T-helper 1 cell treated with Interleukin-12 subunit alpha and Interleukin-12 subunit beta and Interleukin-4 antibody, amounts not matched to agents 30 ng/mL and 1 ng/mL, for 36 hours (primary cell): Measurements from ENCODE around the gene EYA2. TPM values are rescaled to one million over a fixed set of nuclear protein-coding genes. Genes with fewer than 3 reads are reported as not detected.

Experiments used
- intact Hi-C: fragments of 100-400 bp; cut with micrococcal nuclease; formaldehyde crosslinking; loops from one replicate; pipeline ENCODE4 v1.15.1; 2024
- total RNA-seq: library from RNA; stranded (reverse); gene quantifications from 2 replicates; pipeline ENCODE4 v1.2.3, GENCODE V29; 2022

Gene EYA2
- total RNA-seq, 1 donor from 2014 or later, result not detected

DNA sequence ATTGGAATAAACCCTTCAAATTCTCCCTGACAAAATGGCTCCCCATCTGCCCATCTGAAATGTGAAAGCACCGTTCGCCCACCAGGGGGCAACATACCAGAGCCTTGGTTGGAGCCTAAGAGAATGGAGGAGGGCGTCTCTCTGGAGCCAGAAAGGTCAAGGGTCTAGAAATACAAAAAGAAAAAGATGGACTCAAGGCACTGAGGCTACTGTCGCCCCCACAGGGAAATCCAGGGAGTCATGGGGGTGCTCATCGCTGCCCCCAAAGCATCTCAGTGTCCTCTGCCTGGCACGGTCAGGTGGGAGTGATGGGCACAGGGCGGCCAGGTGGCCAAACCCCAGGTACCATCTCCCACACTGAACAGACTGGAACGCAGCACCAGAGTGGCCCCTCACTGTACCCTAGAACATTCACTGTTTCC is 325.5 kb downstream of the EYA2 start:
- intact Hi-C loops, result loop anchor here (1.0 kb wide), 1 partner anchor 164 kb away; no protein-coding TSS in a partner anchor

DNA sequence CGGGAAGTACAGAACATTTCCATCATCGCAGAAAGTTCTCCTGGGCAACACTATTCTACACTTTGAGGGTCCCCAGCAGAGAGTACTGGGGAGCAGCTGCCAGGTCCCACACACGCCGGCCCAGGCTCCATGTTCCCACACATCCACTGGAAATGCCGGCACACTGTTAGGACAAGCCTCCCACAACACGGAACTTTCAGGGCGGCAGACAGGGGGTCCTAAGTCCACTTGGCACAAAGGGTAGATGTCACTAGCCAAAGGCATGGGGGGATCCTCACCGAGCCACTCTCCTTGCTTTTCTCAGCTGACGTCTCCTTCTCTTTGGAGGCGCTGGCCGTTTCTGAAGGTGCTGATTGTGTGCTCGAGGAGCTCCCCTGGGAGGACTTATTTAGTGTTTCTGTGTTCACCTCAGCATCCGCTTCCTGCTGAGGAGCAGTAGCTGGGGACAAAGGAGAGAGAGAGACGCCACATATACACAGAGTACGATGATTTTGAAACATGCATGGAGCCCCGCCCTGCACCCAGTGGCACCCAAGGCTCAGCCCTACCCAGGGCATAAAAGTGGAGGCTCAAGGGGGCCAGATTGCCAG is 326.5 kb downstream of the EYA2 start:
- intact Hi-C loops, result no loop called here

DNA sequence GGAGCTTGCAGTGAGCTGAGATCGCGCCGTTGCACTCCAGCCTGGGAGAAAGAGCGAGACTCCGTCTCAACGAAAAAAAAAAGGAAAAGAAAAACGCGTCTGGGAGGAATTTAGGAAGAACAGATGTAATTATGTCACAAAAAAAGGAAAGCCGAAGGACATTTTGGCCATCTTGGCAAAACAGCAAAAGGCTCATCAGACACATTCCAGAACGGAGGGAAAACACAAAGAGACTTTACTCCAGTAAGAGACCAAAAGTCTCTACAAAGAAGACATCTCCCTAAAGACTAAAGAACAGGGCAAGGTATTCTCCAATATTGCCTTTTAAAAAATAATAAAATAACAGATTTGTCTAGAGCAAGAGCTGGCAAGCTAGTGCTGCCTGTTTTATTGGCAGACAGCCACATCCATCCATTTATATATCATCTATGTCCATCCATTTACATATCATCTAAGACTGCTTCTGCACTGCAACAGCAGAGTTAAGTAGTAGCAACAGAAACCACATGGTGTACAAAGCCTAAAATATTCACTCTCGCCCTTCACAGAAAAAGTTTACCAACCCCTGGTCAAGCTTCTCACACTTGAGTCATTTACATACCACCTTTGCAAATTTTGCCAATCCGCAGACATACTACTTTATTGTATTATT is 328.0 kb downstream of the EYA2 start:
- intact Hi-C loops, result no loop called here

DNA sequence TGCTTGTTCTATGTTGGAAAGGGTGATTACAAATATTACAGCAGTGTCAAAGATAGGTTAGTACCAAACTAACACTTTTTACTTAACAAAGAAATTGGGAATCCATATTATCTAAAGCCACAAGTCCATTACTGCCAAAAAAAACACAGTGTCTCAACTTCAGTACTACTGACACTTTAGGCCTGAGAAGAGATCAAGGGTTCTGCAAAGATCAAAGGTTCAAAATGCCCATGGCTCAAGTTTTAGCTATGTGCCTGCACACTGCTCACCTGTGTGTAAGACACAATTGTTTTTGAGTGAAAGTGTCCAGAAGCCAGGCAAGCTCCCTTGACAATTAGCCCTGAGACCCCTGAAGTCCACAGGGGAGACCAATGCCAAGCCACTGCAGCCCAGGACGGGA is 329.3 kb downstream of the EYA2 start:
- intact Hi-C loops, result no loop called here

DNA sequence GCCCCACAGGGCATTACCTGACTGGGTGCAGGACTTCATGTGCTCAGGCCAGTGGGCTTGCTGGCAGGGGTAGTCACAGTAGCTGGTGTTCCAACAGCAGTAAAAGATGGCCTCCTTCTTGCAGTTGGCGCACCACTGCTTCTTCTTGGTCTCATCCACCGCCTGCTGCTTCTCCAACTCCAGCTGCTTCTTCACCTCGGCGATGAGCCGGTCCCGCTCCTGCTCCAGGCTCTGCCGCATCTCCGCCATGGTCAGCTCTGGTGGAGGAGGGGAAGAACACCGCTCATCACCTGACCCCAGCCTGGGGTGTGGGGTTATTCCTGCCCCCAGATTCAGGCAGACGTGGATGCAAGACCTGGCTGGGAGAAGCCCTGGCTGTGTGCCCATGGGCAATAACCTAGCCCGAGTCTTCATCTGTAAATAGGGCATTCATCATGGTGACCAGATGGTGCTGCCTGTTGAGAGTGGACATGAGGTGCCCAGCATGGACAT is 329.7 kb downstream of the EYA2 start:
- intact Hi-C loops, result no loop called here

DNA sequence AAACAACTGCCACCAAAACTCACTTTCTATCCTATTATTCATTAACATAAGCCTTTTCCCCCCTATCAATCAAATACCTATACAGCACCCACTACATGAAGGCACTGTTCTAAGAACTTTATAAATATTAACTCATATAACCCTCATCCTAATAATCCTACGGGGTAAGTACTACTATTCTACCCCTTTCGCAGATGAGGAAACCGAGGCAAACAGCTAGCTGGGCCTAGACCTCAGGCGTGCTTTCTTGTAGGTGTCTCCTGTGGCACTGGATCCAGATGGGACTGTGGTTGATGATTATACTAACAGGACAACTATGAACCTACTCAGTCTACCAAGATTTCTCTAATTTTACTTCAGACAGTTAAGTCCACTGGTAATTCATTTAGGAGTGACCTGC is 330.2 kb downstream of the EYA2 start:
- intact Hi-C loops, result no loop called here

DNA sequence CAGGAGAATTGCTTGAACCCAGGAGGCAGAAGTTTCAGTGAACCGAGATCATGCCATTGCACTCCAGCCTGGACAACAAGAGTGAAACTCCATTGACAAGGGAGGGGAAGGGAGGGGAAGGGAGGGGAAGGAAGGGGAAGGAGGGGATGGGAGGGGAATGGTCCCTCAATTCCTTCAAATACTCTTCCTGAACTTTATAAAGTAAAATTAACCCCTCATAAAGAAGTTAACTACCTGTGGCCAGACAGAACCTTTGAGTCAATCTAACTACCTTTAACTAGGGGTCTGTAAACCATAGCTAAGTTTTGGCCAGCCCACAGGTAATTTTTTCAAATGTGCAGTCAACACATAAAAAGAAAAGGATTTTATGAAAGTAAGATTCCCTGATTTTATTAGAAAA is 330.8 kb downstream of the EYA2 start:
- intact Hi-C loops, result no loop called here

DNA sequence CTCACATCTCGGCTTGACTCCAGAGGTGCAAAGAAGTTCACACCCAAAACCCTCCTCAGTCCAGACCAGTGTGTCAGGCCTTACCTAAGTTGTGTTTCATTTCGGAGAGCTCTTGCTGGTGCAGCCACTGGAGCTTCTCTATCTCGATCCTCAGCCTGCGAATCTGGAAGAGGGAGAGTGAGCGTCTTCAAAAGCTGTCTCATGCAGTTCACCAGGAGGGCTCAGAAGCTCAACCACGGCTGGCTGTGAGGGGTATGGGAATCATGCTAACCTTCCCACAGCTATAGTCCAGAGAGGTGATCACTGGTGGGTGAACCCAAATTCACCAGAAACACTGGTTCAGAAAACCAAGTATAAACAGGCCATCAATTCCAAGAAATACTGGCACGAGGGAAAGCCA is 332.5 kb downstream of the EYA2 start:
- intact Hi-C loops, result no loop called here

DNA sequence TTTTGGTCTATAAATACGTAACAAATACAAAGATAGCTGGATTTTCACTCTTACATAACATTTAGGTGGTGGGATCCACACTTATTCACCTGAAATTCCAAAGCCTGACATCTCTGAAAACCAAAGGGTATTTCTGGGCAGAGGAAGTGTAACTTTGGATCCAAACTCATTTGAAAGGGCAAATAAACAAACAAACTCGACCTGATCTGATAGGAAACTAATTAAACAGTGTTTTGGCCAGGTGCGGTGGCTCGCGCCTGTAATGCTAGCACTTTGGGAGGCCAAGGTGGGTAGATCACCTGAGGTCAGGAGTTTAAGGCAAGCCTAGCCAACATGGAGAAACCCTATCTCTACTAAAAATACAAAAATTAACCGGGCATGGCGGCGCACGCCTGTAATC is 332.9 kb downstream of the EYA2 start:
- intact Hi-C loops, result no loop called here

DNA sequence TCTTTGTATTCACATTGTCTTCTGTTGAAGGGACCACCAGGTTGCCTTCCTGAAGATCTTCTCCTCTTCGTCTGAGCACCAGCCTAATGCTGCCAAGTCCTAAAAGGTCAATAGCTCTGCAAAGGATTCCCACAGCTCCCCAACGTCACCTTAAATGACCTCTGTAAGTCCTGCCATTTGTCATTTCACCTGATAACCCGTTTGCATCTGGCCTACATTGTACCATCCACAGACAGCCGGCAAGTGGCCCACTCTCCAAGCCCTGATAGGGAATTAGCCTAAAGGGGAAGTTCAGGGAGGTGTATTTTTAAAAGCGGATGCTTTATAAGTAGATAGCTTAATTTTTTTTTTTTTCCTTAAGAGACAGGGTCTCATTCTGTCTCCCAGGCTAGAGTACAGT is 334.0 kb downstream of the EYA2 start:
- intact Hi-C loops, result no loop called here

DNA sequence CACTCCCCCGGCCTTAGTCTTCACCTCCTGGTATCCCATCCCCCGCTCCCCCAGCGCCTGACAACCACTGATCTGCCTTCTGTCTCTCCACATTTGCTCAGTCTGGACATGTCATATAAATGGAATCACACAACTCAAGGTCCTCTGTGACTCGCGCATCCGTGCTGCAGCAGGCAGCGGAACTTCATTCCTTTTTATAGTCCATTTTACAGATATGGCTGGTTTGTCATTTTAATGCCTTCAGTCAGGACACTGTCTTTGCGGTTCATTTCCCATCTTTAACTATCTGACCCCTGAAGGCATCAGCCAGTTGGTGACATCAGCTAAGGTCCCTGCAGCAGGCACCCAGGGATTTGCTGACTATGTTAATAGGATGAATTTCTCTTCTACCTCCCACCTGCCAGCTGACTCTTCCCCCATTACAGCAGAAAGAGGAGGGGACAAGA is 336.2 kb downstream of the EYA2 start:
- intact Hi-C loops, result no loop called here

DNA sequence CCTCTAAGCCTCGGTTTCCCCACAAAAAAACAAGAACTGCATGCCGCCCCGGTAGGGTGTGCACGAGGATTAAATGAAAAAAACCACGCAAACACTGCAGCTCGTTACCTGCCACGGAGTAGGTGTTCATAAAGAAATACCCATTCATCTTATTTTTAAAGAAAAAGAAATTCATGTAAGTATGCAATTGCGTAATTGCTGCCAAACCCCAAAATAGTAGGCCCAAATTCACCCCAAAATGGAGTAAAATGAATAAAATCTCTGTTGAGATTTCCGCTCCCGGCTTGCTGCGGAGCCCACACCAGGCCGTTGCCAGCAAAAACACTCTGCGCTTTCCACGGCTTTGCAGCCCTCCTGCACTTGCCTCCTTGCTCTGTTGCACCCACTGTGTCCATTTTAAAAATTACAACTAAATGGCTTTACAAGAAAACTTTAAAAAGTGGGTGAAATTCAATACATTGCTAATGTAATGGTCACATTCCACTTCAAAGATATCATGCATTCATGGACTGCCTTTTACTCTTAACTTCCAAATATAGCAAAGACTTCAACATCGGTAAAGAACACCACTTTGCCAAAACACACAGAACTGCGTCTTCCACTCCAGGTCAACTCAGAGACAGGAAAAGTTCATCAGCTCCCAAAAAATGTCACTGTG is 336.9 kb downstream of the EYA2 start:
- intact Hi-C loops, result no loop called here

DNA sequence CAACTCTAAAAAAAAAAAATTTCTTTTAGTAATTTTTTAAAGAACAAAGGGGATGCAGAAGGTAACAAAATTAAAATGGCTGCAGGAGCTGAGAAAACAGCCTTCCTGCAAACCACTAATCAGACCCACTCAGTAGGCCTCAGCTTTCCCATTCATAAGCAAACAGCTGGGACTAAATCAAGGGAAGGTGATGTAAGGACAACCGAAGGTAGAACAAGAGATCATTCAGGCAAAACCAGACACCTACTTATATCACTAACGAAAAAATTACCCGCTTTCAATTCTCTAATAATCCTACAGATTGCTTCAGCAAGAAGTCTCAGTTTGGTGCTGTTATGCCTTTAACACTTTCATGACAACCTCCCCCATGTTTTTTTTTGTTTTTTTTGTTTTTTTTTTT is 337.9 kb downstream of the EYA2 start:
- intact Hi-C loops, result no loop called here

DNA sequence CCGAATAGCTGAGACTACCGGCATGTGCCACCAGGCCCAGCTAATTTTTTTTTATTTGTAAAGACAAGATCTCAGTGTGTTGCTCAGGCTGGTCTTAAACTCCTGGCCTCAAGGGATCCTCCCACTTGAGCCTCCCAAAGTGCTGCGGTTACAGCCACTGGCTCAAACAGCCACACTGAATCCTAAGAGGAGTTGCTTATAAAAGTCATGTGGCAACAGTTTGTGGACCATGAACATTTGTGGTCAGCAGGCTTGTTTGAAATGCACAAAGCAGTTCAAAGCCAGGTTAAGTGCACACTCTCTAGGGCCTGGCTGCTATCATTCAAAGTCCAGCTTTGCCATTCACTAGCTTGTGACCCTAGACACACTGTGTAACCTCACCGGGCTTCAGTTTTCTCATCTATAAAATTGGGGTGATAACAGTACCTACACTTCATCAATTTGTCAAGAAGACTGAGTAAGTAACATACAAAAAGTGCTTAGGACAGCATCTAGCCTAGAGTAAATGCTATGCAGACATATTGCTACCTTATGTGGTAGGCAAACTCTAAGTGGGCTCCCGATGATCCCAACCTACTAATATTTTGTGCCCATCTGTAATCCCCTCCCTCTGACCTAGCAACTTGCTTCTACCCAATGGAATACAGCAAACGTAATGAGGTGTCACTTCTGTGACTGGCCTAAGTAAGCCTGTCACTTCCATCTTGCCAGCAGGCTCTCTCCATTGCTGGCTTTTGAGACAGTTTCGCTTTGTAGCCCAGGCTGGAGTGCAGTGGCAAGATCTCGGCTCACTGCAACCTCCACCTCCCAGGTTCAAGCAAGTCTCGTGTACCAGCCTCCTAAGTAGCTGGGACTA is 338.9 kb downstream of the EYA2 start:
- intact Hi-C loops, result no loop called here

DNA sequence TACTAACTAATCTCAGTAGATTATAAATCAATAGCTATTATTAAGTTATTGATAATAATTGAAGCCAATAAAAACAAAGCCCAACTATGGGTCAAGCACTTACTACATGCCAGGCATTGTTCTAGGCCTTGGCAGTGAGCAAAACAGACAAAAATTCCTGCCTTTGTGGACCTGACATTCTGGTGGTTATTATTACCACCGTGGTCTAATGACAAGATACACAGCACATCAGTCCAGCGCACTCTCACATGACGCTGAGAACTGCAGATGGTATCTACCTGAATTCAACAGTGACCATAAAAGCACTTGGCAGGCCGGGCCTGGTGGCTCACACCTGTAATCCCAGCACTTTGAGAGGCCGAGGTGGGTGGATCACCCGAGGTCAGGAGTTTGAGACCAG is 340.5 kb downstream of the EYA2 start:
- intact Hi-C loops, result no loop called here

DNA sequence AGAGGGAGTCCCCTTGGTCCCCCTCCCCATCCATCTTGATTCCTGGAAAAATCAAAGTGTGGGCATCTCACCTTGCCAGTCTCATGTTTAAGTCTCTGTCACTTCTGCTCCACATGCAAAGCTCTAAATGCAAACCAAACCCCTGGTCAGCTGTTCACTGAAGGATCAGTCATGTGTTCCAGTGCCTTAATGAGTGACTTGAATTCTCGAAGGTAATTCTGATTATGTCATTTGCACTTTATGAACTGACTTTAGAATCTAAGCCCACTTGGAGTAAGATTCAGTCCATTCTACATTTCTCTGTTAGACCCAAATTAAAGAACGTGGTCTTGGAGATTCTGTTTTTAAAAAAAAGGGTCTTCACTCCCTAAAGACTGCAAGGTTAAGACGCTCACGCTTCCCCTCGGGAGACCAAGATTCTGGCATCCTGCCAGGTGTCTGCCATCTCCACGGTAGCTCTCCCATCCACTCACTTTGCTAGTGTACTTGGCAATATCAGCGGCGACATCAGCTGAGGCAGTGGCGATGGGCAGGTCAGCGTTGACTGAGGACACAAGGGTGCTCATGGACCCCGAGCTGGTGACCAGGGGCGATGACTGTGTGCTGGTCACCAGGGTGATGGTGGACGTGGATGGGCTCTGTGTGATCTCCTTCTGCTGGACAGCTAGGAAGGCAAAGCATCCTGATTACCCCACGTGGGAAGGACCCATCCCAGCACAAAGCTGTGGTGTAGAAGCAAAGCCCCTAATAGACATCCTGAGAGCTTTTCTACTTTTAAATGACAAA is 341.4 kb downstream of the EYA2 start:
- intact Hi-C loops, result no loop called here

DNA sequence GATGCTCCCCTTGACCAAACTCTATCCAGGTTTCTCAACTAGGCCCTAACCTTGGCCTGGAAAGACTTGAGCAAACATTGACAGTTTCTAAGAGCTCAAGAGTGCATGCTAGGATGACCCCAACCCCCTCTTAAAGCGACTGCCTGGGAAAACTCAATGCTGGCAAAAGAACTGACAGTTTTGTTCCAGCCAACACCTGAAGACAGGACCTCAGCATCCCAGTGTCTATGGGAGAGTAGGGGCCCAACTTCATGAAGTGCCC is 341.9 kb downstream of the EYA2 start:
- intact Hi-C loops, result no loop called here

DNA sequence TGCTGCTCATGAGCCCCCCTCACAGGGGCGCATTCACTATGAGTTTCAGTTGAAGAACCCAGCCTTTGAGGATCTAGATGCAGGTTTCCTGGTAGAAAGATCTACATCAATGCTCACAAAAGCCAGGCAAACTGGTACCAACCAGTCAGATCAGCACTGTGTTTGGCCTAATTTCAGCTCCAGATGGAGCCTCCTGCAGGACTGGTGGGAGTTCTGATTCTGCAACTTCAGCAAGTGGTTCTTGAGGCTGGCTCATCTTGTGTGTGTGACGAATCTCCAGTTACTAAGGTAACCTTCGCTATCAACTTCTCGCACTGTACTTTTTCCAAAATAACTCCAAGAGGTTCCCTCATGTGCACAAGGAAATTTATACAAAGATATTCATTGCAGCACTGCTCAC is 343.1 kb downstream of the EYA2 start:
- intact Hi-C loops, result no loop called here
